ENCODE data around the gene PPP1CA.

PPP1CA gene

GRCh38 chr11:67412495-67413179, 11.0 kb upstream of the PPP1CA start:
- Histone ChIP-seq H3K4me1 (ENCODE audit: control insufficient read depth, insufficient read depth, low read length, poor library complexity, severe bottlenecking) (peaks cover 3% of the 10 kb centered on the region), H3K9me3 (ENCODE audit: control insufficient read depth, low read length) (no peaks in the 10 kb centered on the region), H3K27ac (ENCODE audit: low read depth, low read length, severe bottlenecking) (no peak overlapping the region), H3K4me3 (ENCODE audit: extremely low read depth, insufficient read depth, low read length, poor library complexity, severe bottlenecking) (no peak overlapping the region), H3K36me3 (ENCODE audit: control insufficient read depth, insufficient read depth, low read length) (no peaks in the 10 kb centered on the region)
- WGBS, 2 experiments (ENCODE audit: insufficient coverage in 2 of 2) = 78 to 82% methylated on average over 5 to 8 of the region's 9 CpGs

- Histone ChIP-seq H3K9me3 (ENCODE audit: control insufficient read depth, low read length) (no peaks in the 10 kb centered on the region), H3K4me3 (ENCODE audit: extremely low read depth, insufficient read depth, low read length, poor library complexity, severe bottlenecking) (no peak overlapping the region), H3K36me3 (ENCODE audit: control insufficient read depth, insufficient read depth, low read length) (no peaks in the 10 kb centered on the region), H3K27ac (ENCODE audit: low read depth, low read length, severe bottlenecking) (no peak overlapping the region), H3K4me1 (ENCODE audit: control insufficient read depth, insufficient read depth, low read length, poor library complexity, severe bottlenecking) (peaks cover 3% of the 10 kb centered on the region)
- 80 to 90% methylated on average over 5 to 7 of the region's 7 CpGs for WGBS, 2 experiments (ENCODE audit: insufficient coverage in 2 of 2)
Measured at GRCh38 chr11:67411785-67412152, 10.1 kb upstream of the PPP1CA start.

DNA sequence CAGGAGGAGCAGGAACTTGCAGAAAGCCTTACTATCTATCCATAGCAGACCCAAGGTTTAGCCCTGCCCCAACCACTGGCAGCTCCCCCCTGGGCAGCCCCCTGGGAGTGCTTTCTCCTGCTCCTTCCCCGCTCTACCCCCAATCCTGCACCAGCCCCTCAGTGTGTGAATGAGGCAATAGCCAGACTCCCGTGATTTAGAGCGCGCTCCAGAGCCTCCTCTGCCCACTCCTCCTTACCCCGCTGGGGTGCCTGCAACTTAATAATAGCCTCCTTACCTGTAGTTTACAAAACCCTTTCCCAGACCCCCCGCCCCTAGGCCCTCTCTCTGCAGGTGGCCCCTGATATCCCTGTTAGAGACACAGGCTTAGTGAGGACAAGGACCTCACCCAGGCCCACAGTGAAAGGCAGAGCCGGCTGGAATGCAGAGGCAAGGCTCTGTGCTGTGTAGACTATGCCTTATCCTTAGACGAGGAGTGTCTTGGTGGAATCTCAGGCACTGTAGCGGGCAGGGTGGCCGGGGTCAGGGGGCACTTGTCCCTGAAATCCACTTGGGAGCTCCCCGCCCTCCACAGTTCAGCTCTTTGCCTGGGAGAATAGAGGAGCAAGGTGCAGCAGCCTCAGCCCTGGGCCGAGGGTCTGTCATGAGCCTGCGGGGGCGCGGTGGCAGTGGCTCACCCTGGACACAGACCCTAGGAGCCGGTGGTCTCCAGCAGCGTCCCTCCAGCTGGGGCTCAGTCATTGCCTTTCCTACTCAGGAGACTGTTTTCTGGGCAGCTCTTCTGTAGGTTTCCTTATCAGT, 9.5 kb upstream of the PPP1CA start:
- no peak overlapping the region for H3K27ac ChIP-seq (ENCODE audit: low read depth, low read length, severe bottlenecking)
- no peaks in the 10 kb centered on the region for H3K36me3 ChIP-seq (ENCODE audit: control insufficient read depth, insufficient read depth, low read length)
- H3K4me1 ChIP-seq (ENCODE audit: control insufficient read depth, insufficient read depth, low read length, poor library complexity, severe bottlenecking) = peaks cover 3% of the 10 kb centered on the region
- WGBS, 2 experiments (ENCODE audit: insufficient coverage in 2 of 2) = 79 to 84% methylated on average over 13 to 17 of the region's 17 CpGs
- H3K4me3 ChIP-seq (ENCODE audit: extremely low read depth, insufficient read depth, low read length, poor library complexity, severe bottlenecking) = no peak overlapping the region
- H3K9me3 ChIP-seq (ENCODE audit: control insufficient read depth, low read length) = no peaks in the 10 kb centered on the region

GRCh38 chr11:67410369-67410831, 8.7 kb upstream of the PPP1CA start:
- Histone ChIP-seq H3K9me3 (ENCODE audit: control insufficient read depth, low read length) (no peaks in the 10 kb centered on the region), H3K4me1 (ENCODE audit: control insufficient read depth, insufficient read depth, low read length, poor library complexity, severe bottlenecking) (peaks cover 3% of the 10 kb centered on the region), H3K27ac (ENCODE audit: low read depth, low read length, severe bottlenecking) (no peak overlapping the region), H3K36me3 (ENCODE audit: control insufficient read depth, insufficient read depth, low read length) (no peaks in the 10 kb centered on the region), H3K4me3 (ENCODE audit: extremely low read depth, insufficient read depth, low read length, poor library complexity, severe bottlenecking) (no peak overlapping the region)
- WGBS, 2 experiments (ENCODE audit: insufficient coverage in 2 of 2) = 89 to 95% methylated on average over 10 to 14 of the region's 15 CpGs

DNA sequence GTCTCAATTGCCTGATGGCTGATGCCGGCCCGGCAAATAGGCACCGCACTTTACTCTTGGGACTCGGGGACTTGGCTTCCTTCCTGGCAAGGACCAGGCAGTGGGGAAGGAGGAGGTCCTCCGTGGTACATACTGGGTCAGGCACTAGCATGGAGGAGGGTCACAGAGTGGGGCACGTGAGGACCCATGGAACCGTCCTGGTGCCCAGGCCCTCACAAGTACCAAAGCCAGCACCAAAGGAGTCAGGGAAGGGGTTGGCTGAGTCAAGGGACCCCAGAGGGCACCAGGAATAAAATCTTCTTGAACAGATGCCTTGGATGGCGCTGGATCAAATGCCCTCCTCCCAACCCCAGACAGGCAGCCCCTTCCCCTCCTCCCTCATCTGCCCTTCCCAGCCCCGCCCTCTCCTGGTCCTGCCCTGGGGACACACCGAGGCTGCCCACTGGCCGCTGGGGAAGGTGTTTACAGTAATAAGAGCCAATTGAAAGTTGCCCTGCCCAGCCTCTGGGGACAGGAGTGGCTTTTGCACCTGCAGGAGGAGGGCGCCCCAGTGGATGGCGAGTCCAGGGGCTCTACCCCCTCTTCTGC, 8.2 kb upstream of the PPP1CA start:
- Histone ChIP-seq H3K27ac (ENCODE audit: low read depth, low read length, severe bottlenecking) (no peak overlapping the region), H3K36me3 (ENCODE audit: control insufficient read depth, insufficient read depth, low read length) (no peaks in the 10 kb centered on the region), H3K4me1 (ENCODE audit: control insufficient read depth, insufficient read depth, low read length, poor library complexity, severe bottlenecking) (peaks cover 3% of the 10 kb centered on the region), H3K4me3 (ENCODE audit: extremely low read depth, insufficient read depth, low read length, poor library complexity, severe bottlenecking) (no peak overlapping the region), H3K9me3 (ENCODE audit: control insufficient read depth, low read length) (no peaks in the 10 kb centered on the region)
- 66 to 68% methylated on average over 9 of the region's 13 CpGs for WGBS, 2 experiments (ENCODE audit: insufficient coverage in 2 of 2)

- Histone ChIP-seq H3K9me3 (ENCODE audit: control insufficient read depth, low read length) (no peaks in the 10 kb centered on the region), H3K27ac (ENCODE audit: low read depth, low read length, severe bottlenecking) (no peak overlapping the region), H3K4me1 (ENCODE audit: control insufficient read depth, insufficient read depth, low read length, poor library complexity, severe bottlenecking) (peaks cover 3% of the 10 kb centered on the region), H3K36me3 (ENCODE audit: control insufficient read depth, insufficient read depth, low read length) (no peaks in the 10 kb centered on the region), H3K4me3 (ENCODE audit: extremely low read depth, insufficient read depth, low read length, poor library complexity, severe bottlenecking) (no peak overlapping the region)
- 92 to 95% methylated on average over 20 to 24 of the region's 24 CpGs for whole genome bisulfite sequencing, 2 experiments (ENCODE audit: insufficient coverage in 2 of 2)
Measured at GRCh38 chr11:67409261-67409666, 7.6 kb upstream of the PPP1CA start.

- Histone ChIP-seq H3K9me3 (ENCODE audit: control insufficient read depth, low read length) (no peaks in the 10 kb centered on the region), H3K4me3 (ENCODE audit: extremely low read depth, insufficient read depth, low read length, poor library complexity, severe bottlenecking) (no peak overlapping the region), H3K4me1 (ENCODE audit: control insufficient read depth, insufficient read depth, low read length, poor library complexity, severe bottlenecking) (peaks cover 8% of the 10 kb centered on the region), H3K27ac (ENCODE audit: low read depth, low read length, severe bottlenecking) (no peak overlapping the region), H3K36me3 (ENCODE audit: control insufficient read depth, insufficient read depth, low read length) (no peaks in the 10 kb centered on the region)
- WGBS, 2 experiments (ENCODE audit: insufficient coverage in 2 of 2) = 85 to 92% methylated on average over 5 to 16 of the region's 18 CpGs
Measured at GRCh38 chr11:67408437-67409200, 7.0 kb upstream of the PPP1CA start.

GRCh38 chr11:67407688-67408163, 6.1 kb upstream of the PPP1CA start:
- 88 to 89% methylated on average over 10 to 12 of the region's 12 CpGs for WGBS, 2 experiments (ENCODE audit: insufficient coverage in 2 of 2)
- peaks cover 7% of the 10 kb centered on the region for H3K4me1 ChIP-seq (ENCODE audit: control insufficient read depth, insufficient read depth, low read length, poor library complexity, severe bottlenecking)
- no peaks in the 10 kb centered on the region for H3K9me3 ChIP-seq (ENCODE audit: control insufficient read depth, low read length)
- H3K36me3 ChIP-seq (ENCODE audit: control insufficient read depth, insufficient read depth, low read length) = no peaks in the 10 kb centered on the region
- no peak overlapping the region for H3K27ac ChIP-seq (ENCODE audit: low read depth, low read length, severe bottlenecking)
- H3K4me3 ChIP-seq (ENCODE audit: extremely low read depth, insufficient read depth, low read length, poor library complexity, severe bottlenecking) = no peak overlapping the region

GRCh38 chr11:67406969-67407687, 5.5 kb upstream of the PPP1CA start:
- H3K27ac ChIP-seq (ENCODE audit: low read depth, low read length, severe bottlenecking) = no peak overlapping the region
- no peaks in the 10 kb centered on the region for H3K36me3 ChIP-seq (ENCODE audit: control insufficient read depth, insufficient read depth, low read length)
- no peaks in the 10 kb centered on the region for H3K9me3 ChIP-seq (ENCODE audit: control insufficient read depth, low read length)
- no peak overlapping the region for H3K4me3 ChIP-seq (ENCODE audit: extremely low read depth, insufficient read depth, low read length, poor library complexity, severe bottlenecking)
- WGBS, 2 experiments (ENCODE audit: insufficient coverage in 2 of 2) = 83 to 85% methylated on average over 7 to 9 of the region's 12 CpGs
- peaks cover 10% of the 10 kb centered on the region for H3K4me1 ChIP-seq (ENCODE audit: control insufficient read depth, insufficient read depth, low read length, poor library complexity, severe bottlenecking)
